Ramos (cell line): ENCODE measurements around the gene LAMB3.

Experiments
- in situ Hi-C: fragments of 300-500 bp; cut with MboI; formaldehyde crosslinking; loops from one replicate; pipeline ENCODE4 v1.14.3; 2022; ENCODE audit warnings: low sequenced_read_pairs; ENCODE audit not compliant: unreplicated experiment

The LAMB3 gene

DNA sequence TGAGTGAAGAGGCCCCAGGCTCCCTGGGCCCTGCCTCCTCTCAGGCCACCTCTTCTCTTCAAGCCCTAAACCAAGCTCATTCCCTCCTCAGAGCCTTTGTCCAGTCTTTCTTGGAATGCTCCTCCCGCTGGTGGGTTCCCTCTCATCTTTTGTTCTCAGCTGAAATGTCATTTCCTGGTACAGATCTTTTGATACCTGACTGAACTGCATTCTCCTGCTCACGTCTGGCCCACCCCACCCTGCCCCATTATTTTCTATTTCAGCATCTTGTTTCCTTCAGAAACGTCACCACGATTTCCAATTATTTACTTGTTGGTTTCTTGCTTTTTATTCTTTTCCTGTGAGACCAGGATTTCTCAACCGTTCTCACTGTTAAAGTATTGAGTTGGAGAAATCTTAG, 16.4 kb downstream of the LAMB3 start:
- in situ Hi-C loops, result no loop called here

DNA sequence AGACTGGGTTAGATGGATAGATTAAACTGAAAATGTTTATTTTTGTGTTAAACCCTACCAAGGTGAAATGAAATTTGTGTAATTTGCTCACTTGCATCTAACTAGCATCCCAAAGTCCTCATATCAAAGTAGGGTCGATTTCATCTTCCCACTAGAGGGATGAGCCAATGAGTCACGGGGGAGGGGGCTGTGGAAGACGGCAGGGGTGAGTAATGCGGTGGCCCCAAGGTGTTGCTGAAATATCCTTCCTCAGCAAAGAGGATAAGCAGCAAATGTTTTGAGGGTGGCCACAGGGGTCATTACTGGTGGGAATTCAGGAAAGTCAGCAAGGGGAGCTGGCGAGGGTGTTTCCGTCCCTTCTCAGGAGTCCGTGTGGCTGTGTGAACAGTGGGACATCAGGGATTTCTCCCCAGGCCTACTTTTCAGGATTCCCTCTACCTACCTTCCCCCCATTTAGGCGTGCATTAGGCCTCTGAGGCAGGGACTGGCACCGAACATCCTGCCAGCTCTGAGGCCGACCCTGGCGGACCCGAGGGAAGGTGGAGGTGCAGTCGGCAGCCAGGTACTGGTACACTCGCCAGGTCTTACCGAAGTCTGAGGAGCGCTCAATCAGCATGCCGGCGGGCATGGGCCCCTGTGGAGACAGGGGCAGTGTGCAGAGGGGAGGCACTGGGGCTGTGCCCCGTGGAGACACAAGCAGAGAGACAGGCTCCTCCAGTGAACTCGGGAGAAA, 18.1 kb downstream of the LAMB3 start:
- in situ Hi-C loops, result no loop called here

DNA sequence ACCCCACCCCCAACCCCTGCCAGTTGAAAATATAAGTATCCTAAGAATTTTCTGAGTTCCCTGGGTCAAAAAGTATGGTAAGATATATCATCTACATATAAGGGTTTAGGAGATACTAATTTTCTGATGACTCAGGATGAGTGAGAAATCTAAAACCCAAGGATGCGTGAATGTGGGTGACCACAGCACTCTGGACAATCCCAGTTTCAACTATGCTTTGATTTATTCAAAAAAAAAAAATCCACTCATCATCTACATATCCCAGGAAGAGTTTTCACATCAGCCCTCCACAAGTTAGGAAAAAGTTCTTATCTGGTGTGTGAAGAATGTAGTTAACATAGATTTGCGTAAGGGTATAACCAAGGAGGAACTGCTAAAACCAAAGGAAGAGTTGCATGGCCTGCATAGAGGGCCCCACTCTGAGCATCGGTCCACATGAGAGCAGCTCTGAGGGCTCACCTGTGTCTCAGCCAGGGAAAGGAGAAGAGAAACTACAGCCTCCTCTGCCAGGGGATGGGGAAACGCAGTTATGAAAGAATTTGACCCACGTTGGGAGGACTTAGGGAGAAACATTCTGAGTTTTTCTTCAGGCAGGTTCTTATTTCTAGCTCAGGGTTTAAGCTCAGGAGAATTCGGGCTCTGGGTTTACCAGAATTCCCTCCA, 18.8 kb downstream of the LAMB3 start:
- in situ Hi-C loops, result no loop called here

DNA sequence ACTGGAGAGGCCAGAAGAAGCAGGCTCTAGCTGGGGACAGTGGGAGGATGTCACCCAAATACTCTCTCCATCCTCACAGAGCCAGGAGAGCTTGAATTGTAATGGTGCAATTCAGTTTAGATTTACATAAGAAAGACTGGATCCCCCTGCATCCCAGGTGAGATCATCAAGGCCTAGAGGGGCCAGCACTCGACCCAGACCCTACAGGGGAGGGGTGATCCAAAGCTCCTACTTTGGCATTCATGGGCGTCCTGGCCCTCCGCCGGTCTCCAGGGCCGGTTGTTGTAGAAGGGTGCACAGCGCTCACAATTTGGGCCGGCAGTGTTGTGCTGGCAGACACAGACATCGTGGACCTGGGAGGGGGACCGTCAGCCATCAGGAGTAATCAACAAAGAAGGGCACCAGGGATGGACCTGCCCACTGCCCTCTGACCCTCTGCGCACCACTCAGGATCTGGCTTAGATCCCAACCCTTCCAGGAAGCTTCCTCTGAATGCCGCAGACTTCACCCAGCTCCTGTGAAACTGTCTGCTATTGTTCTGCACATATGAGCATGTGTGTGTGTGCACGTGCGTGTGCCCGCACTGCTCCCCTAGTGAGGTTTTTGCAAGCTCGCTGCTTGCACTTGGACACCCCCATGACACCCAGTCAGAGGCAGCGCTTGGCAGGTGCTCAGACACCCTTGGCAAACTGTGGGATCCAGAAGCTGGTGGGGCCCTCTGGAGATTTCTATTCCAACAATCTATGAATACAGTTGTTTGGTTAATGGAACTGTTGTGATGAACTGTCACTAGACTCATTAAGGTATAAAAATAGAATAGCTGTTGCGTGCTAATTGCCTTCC, 21.6 kb downstream of the LAMB3 start:
- in situ Hi-C loops, result no loop called here

DNA sequence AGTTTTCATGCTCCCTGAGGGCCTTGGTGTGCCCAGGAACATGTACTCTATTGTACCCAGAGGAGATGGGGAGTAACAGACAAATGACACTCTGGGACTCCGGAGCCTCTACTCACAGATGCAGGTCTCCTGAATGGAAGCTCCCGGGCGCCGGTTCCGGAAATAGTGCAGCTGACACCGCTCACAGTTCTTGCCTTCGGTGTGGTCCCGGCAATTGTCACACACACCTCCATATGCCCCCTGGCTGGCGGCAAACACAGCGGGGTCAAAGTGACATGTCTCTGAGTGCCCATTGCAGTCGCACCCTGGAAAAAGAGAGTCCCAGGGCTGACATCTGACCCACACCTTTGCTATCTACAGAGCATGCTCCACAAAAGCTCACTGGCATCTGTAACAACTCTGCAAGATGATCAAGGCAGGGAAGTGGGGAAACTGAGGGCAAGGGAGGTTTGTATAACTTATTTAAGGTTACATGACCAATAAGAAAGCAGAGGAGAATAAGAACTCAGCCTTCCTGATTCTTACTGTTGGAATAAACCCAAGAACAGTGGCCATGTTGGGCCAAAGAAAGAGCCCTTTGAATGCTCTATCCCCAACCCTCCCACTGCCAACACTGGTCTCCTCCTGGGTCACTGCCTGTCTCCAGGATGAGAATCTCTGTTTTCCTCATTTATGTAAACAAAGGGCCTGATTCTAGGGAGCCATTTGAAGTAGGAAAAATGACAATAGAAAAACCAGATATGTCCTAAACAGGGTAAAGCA, 22.4 kb downstream of the LAMB3 start:
- in situ Hi-C loops, result no loop called here

DNA sequence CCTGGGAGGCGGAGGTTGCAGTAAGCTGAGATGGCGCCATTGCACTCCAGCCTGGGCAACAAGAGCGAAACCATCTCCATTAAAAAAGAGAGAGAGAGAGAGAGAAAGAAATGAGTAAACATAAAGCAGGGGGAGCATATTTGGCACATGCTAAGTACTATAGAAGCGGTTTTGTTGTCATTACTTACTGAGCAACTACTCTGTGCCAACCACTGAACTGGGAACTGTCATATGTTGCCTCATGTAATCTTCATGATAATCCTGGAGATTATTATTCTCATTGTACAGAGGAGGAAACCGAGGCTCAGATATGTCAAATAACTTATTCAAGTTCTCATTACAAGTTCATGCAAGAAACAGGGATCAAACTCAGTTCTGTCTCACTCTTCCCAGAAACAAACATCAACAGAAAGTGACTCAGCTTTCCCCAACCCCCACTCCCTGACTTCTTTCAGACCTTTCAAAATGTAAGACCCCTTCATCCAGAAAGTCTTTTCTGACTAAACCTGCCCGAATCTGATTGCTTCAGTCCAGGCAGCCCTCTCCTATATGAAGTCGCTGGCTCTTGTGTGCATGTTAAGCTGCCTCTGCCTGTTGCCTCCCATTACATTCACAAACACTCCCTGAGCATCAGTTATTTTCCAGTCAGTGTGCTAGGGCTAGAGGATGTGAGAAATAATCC, 23.5 kb downstream of the LAMB3 start:
- in situ Hi-C loops, result no loop called here

DNA sequence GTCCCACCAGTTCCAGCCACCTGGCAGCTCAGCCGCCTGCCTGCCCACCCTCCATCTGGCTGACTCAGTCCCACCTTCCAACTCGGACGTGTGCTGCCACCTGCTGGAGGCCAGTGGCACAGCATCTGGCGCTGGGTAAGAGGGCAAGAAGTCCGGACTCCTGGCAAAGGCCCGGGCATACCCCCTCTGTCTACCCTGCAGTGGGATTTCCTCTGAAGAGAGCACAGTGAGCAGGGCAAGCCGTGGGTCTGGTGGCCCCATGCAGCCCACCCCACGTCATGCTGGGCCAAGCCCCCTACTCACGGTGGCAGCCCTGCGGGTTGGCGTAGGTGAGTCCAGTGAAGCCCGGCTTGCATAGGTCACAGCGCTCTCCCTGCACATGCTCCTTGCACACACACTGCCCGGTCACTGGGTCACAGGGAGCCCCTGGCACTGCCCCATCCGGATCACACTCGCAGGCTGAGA, 24.5 kb downstream of the LAMB3 start:
- in situ Hi-C loops, result no loop called here

DNA sequence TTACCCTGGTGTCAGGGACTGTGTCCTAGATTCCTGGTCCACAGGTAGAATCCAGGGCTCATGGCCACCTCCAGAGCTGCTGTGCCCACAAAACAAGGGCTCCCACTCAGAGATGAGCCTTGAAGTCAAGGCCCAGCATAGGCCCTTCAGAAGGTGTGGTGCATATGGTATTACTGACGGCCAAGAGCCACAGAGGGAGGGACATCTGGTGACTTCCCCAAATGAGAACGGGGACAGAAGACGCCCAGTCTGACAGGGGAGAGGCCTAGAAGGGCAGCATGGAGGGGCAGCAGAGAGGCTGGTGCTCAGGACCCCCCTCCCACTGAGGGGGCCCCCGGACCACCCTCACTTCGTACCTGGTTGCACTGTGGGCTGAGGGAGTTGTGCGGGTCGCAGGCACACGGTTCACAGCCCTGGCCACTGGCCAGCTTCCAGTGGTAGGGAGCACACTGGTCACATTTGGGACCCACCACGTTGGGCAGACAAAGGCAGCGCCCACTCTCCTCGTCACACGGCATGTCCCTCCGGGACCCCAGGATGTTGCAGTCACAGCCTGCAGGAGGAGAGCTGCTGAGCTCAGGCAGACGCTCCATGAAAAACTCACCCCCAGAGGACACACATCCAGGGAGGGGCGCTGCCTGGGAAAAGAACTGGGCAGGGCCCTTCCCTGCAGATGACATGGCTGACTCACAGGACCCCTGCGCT, 25.0 kb downstream of the LAMB3 start:
- in situ Hi-C loops, result no loop called here

DNA sequence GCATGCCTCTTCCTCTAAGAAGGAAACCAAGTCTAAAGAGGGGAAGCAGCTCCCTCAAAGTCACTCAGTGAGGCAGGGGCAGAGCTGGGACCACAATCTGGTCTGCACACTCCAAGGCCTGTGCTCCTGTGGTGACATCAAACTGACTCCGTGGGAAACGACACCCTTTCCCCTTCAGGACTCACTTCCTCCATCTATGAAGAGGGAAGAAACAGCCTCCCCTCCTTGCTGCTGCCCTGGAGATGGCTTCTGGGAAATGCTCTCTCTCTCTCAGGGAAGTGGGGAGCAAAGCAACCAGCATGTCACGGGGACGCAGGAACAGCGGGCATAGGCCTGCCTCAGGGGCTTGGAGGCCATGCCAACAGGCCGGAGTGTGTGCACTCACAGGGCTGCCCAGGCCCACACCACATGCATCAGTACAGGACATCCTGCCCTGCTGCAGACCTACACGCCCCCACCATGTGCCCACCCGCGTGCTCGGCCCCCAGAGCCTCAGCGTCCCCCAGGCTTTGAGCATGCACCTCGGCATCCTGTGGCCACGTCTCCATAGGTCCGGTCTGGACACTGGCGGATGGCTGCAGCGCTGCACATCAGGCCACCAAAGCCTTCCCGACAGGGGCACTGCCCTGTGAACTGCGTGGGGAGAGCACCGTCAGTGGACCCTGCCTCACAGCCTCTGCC, 25.7 kb downstream of the LAMB3 start:
- in situ Hi-C loops, result no loop called here

DNA sequence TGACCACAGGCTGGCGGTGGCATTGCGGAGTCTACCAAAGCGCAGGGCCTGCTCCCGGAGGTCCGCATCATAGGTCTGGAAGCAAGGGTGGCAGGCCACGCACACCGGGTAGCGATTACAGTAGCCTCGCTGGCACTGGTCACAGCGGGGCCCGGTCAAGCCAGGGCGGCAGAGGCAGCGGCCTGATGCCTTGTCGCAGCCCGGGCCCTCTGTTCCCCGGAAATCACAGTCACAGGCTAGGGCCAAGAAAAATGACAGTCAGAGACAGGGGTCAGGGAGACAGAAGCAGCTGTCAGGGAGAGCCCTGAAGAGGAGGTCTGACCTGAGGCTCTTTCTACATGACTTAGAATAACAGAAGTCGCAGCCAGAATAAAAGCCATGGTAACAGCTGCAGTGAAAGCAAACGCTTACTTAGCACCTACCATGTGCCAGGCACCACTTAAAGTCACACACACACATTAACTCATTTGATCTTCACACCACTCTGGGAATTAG, 26.4 kb downstream of the LAMB3 start:
- in situ Hi-C loops, result no loop called here

DNA sequence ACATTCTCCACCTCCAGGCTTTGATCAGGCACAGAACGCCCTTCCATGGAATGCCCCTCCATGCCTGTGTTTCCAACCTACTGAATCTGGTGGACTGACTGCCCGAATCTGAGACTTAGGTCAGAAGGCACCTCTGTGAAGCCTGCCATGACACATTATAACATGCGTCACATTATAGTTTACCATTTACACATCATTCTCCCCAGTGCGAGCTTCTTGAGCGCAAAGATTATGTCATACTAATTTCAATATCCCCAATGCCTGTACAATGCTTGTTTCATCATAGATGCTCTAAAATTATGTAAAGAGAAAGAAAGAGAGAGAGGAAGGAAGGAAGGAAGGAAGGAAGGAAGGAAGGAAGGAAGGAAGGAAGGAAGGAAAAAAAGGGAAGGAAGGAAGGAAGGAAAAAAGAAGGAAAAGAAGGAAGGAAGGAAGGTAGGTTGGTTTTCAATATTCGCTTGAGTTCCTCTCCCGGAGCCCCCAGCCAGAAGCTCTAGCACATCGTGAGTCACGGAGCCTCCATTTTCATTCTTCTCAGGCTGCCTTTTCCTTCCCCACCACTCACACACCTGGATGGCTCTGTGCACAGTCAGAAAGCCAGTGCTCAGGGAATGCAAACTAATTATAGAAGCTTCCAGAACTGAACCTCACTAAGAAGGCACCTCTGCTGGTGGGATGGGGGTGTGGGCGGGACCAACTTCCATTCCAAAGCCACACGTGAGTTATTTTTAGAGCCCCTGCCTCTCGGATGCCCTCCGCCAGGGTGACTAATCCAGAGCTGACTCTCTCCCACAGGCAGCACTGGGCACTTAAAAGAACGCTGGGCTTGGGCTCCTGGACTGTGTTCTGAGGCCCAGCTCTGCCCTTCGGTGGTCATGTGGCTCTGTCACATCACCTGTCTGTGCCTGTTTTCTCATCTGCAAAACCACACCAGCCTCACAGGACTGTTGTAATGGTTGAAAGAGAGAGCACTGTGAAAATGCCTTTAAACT, 27.4 kb downstream of the LAMB3 start:
- in situ Hi-C loops, result no loop called here

DNA sequence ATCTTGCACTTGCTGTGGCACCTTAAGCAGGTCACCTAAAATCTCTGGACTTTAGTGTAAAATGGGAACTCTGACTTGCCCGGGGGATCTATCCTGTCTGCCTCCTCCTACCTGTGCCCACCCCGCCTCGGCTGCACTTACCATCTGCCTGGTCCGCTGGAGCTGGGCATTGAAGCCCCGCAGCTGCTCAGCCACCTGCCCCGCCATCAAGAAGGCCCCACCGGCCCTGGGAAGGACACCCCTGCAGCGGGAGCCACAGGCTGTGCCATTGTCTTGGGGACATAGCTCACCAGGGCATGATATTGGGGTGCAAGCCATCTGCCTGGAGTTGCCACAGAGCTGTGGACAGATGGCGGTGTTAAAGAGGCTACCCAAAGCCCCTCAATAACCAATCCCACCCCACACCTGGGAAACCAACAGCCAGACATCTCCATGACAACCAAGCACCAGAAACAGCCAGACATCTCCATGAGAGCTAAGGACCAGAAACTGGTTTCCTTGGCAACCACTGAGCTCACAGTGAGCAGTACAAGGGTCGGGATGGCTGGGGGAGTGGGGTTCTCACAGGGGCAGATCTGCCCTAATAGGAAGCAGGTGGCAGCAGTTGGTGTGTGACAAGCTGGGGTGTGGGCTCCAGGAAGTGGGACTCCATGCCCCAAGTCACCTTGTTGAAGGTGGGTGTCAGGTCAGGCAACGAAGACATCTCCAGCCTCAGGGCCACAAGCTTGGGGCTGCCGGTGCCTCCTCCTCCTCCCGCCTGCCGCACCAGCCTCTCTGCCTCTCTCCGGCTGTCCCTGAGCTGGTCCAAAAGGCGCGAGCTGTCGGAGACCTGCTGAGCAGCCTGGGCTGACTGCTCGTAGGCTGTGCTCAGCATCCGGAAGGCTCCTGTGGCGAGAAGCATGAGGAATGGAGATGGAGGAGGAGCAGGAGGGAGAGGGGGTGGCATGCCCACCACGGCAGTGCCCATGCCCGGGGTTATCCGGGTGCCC, 29.1 kb downstream of the LAMB3 start:
- in situ Hi-C loops, result no loop called here

DNA sequence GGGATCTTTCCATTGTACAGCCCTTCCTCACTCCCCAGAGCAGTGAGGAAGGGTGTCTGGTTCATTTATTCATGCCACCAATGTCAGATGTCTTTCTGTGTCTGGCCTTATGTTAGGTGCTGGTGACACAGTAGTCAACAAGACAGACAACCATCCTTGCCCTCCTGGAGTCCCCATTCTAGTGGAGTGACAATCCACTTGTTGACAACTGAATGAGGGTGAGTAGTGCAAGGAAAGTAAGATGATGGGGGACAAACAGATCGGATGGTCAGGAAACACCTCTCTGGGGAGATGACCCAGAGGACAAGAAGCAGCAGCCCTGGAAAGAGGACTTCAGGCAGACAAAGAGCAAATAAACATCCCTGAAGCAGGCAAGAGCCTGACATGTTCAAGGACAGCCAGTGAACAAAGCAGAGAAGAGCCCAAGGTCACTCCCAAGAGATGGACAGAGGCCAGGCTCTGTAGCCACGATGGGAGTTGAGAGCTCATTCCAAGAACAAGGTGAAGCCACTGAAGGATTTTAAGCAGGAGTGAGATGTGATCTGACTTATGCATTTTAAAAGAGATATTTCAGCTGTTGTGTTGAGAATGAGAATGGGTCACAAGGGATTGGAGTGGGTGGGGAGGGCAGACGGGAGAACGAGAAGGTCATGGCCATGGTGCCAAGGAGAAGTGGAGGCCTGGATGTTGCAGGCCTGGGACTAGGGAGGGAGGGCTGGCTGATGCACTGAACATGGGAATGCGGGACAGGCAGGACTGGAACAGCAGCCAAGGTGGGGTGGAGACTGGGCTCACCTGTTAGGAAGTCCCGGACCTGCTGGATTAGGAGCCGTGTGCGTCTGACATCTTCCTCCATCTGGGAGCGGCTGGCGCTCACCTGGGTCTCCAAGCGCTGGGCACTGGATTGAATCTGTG, 30.2 kb downstream of the LAMB3 start:
- in situ Hi-C loops, result no loop called here

DNA sequence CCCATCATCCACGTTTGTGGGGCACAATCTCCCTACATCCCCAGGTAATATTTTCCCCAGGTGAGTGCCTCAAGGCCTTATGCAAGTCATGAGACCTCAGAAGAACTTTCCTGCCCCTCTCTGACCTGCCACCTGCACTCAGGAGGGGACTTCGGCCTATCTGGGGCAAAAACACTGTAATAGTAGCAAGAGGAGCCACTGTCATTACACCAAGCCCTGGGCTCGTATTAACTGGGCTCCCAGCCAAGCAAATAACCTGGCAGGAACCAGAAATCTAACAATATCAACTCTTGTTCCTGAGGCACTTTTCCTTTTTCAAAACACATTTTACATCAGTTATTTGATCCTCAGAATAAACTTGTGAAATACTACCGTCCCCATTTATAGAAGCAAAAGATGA, 30.9 kb downstream of the LAMB3 start:
- in situ Hi-C loops, result no loop called here

DNA sequence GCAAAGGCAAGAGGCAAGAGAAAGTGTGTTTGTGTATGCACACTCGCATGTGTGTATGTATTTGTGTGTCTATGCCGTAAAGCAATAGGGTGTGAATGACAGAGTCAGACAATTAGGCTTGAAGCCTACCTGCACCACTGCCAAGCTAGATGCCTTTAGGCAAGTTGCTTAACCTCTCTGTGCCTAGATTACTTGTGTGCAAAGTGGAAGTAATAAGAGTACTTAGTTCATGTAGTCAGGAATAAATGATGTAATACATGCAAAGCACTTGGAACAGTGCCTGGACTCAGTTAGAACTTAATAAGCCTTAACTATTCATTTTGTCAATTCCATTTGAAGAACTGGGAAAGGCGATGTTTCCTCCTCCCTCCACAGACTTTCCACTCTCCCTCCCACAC, 31.7 kb downstream of the LAMB3 start:
- in situ Hi-C loops, result no loop called here
